ENCODE data around the gene MPHOSPH9.
"Not testable (repeated sequence)": the region's sequence is repeated elsewhere in the genome, so short reads cannot be mapped to it uniquely, and the experiment has no call there.

MPHOSPH9 gene

DNA sequence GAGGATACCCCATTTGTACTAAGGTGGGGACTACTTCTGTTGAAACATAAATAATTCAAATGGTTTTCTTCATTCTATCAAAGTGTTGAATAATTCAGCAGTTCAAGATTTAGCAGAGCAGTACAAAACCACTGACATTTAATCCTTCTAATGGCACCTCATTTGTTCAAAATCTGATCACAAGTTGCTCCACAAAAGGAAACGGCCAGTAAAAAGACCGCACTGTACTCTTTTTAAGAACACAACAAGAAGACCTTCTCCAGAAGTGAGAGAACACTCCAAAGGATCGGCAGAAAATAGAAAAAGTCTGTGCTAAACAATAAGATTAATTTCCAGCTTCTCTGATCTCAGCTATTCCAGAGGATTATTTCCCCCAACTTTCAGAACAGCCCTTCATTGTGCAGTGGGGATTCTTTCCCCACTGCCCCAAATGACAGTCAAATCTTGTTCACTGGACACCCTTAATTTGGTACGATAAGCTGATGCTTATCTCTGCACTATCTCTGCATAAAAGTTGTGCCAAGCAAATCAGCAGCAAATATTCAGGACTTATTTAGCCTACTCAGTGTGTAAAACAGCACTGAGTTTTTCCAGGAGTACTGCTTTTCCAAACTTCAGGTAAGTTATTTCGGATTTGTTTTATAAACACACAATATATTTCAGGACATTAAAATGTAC, 5.2 kb downstream of the MPHOSPH9 start:
- DNase-seq (no peak), ATAC-seq (no peak)
- Mint-ChIP-seq H3K4me3 (peak overlapping the region; percentile 36), H3K9me3 (no peaks in the 10 kb centered on the region), H3K27ac (peak overlapping the region; percentile 39), H3K36me3 (ENCODE audit: low read depth) (peaks cover 28% of the 10 kb centered on the region), H3K27me3 (no peaks in the 10 kb centered on the region), H3K4me1 (peaks cover 75% of the 10 kb centered on the region)

DNA sequence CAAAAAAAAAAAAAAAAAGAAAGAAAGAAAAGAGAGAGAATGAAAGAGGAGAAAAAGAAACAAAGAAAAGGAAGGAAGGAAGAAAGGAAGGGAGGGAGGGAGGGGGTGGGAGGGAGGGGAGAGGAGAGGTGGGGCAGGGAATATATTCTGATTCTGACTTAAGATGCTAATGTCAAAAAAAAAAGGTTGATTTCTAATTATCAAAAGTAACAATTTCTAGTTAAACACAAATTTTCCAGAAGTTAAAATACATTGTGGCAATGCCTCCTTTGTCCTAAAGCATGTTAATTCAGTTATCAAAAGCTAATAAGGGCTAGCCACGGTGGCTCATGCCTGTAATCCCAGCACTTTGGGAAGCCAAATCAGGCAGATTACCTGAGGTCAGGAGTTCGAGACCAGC, 7.5 kb downstream of the MPHOSPH9 start:
- H3K4me3 Mint-ChIP-seq: no peak overlapping the region
- peaks cover 62% of the 10 kb centered on the region for H3K4me1 Mint-ChIP-seq
- no peaks in the 10 kb centered on the region for H3K27me3 Mint-ChIP-seq
- H3K9me3 Mint-ChIP-seq: no peaks in the 10 kb centered on the region
- DNase-seq (no peak), ATAC-seq (no peak)
- no peak overlapping the region for H3K27ac Mint-ChIP-seq
- peaks cover 41% of the 10 kb centered on the region for H3K36me3 Mint-ChIP-seq (ENCODE audit: low read depth)

- peak; percentile 54 for DNase-seq
- peaks cover 51% of the 10 kb centered on the region for H3K36me3 Mint-ChIP-seq (ENCODE audit: low read depth)
Observed at GRCh38 chr12:123223241-123223668, 9.7 kb downstream of the MPHOSPH9 start.

DNA sequence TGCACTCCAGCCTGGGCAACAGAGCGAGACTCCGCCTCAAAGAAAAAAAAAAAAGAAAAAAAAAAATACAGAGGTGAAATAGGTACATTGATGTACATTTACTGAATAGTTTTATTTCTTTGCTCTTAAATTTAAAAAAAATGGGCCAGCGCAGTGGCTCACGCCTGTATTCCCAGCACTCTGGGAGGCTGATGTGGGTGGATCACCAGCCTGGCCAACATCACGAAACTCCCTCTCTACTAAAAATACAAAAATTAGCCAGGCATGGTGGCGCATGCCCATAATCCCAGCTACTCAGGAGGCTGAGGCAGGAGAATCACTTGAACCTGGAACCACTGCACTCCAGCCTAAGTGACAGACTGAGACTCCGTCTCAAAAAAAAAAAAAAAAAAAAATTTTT, 25.1 kb downstream of the MPHOSPH9 start:
- not testable (repeated sequence) for H3K27me3 Mint-ChIP-seq, DNase-seq, H3K27ac Mint-ChIP-seq, H3K4me1 Mint-ChIP-seq, H3K9me3 Mint-ChIP-seq, ATAC-seq, H3K4me3 Mint-ChIP-seq
- H3K36me3 Mint-ChIP-seq (ENCODE audit: low read depth): peaks cover 49% of the 10 kb centered on the region

More at GRCh38 chr12:123223241-123223668, 9.7 kb downstream of the MPHOSPH9 start:
- H3K27me3 Mint-ChIP-seq: no peaks in the 10 kb centered on the region
- ATAC-seq: peak; percentile 99
- peak overlapping the region; percentile 58 for H3K4me3 Mint-ChIP-seq
- no peaks in the 10 kb centered on the region for H3K9me3 Mint-ChIP-seq
- peak overlapping the region; percentile 78 for H3K27ac Mint-ChIP-seq
- peaks cover 41% of the 10 kb centered on the region for H3K4me1 Mint-ChIP-seq

DNA sequence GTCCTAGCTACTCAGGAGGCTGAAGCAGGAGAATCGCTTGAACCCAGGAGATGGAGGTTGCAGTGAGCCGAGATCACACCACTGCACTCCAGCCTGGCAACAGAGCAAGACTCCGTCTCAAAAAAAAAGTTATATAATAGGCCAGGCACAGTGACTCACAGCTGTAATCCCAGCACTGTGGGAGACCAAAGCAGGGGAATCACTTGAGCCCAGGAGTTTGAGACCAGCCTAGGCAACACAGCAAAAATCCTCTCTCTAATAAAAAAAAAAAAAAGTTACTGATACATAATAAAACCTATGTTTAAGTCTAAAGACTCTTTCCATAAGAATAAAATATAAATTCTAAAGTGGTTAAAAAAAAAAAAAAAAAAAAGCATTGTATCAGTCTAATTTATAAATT, 26.1 kb downstream of the MPHOSPH9 start:
- H3K27ac Mint-ChIP-seq, ATAC-seq, H3K4me3 Mint-ChIP-seq, H3K9me3 Mint-ChIP-seq, H3K27me3 Mint-ChIP-seq, H3K4me1 Mint-ChIP-seq, DNase-seq: not testable (repeated sequence)
- H3K36me3 Mint-ChIP-seq (ENCODE audit: low read depth): peaks cover 52% of the 10 kb centered on the region

GRCh38 chr12:123200414-123200813, 32.5 kb downstream of the MPHOSPH9 start:
- Mint-ChIP-seq H3K4me1 (peaks cover 13% of the 10 kb centered on the region), H3K9me3 (no peaks in the 10 kb centered on the region), H3K36me3 (ENCODE audit: low read depth) (peaks cover 49% of the 10 kb centered on the region), H3K4me3 (no peak overlapping the region), H3K27me3 (no peaks in the 10 kb centered on the region), H3K27ac (peak overlapping the region; percentile 57)
- ATAC-seq: peak; percentile 46
- DNase-seq: no peak

DNA sequence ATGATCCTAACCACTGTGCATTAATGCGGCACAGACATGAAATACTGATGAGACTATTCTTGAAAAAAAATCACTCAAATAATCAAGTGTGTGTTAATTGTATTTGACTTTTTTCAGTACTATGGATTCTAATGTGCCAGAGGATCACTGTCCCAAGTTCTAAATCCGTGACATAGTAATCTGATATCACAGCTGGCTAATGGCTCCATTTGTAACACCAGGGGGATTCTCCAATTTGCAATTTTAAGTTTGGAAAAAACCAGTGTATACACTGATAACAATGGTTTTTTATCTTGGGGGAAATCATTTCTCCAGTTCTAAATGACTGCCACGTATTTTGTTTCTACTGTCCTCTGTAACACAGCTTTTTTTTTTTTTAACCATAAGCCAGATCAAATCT, 33.0 kb downstream of the MPHOSPH9 start:
- ATAC-seq (no peak), DNase-seq (no peak)
- peaks cover 13% of the 10 kb centered on the region for H3K4me1 Mint-ChIP-seq
- no peaks in the 10 kb centered on the region for H3K9me3 Mint-ChIP-seq
- no peaks in the 10 kb centered on the region for H3K27me3 Mint-ChIP-seq
- no peak overlapping the region for H3K4me3 Mint-ChIP-seq
- H3K27ac Mint-ChIP-seq: peak overlapping the region; percentile 57
- H3K36me3 Mint-ChIP-seq (ENCODE audit: low read depth): peaks cover 48% of the 10 kb centered on the region

GRCh38 chr12:123187637-123188036, 45.3 kb downstream of the MPHOSPH9 start:
- H3K27me3 Mint-ChIP-seq: no peaks in the 10 kb centered on the region

GRCh38 chr12:123180171-123180570, 52.8 kb downstream of the MPHOSPH9 start:
- H3K36me3 Mint-ChIP-seq (ENCODE audit: low read depth): peaks cover 47% of the 10 kb centered on the region
- no peaks in the 10 kb centered on the region for H3K27me3 Mint-ChIP-seq
- no peak overlapping the region for H3K4me3 Mint-ChIP-seq
- H3K4me1 Mint-ChIP-seq: no peaks in the 10 kb centered on the region
- ATAC-seq (no peak), DNase-seq (no peak)
- no peak overlapping the region for H3K27ac Mint-ChIP-seq
- H3K9me3 Mint-ChIP-seq: no peaks in the 10 kb centered on the region

More at GRCh38 chr12:123187637-123188036, 45.3 kb downstream of the MPHOSPH9 start:
- Mint-ChIP-seq H3K27ac (no peak overlapping the region), H3K9me3 (no peaks in the 10 kb centered on the region), H3K36me3 (ENCODE audit: low read depth) (peaks cover 47% of the 10 kb centered on the region), H3K4me1 (no peaks in the 10 kb centered on the region), H3K4me3 (no peak overlapping the region)
- ATAC-seq (no peak), DNase-seq (no peak)

DNA sequence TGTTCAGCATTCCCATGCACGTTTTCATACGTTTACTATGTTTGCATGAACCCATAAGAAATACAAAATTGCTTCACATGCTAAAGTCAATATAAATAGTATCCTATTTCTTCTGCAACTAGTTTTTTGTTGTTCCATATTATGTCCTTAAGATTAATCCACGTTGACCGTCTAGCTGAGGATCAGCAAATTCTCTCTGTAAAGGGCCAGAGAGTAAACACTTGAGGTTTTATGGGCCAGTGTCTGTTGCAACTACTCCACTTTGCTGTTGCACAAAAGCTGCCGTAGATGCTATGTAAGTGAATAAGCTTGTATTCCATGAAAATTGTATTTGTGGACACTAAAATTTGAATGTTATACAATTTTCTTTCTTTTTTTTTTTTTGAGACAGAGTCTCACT, 61.0 kb downstream of the MPHOSPH9 start:
- Mint-ChIP-seq H3K4me3 (no peak overlapping the region), H3K36me3 (ENCODE audit: low read depth) (peaks cover 27% of the 10 kb centered on the region), H3K9me3 (no peaks in the 10 kb centered on the region), H3K27ac (no peak overlapping the region), H3K27me3 (no peaks in the 10 kb centered on the region), H3K4me1 (peaks cover 4% of the 10 kb centered on the region)
- DNase-seq (no peak), ATAC-seq (no peak)

DNA sequence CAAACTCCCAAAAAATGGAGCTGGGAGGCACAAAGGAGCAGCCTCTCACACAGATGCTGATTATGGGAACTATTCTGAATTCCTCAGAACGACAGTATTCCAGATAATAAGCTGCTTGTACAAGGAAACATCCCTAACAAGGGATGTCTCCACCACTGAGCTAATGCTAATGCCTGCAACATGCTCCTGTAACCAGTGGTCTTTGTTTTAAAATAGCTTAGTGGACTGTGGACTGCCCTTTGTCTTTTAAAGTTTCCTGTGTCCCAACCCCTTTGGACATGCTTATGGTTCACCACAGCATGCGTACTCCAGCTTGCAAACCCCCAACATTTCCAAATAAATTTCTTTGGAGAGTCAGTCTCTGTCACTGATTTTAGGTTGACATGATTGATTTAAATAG, 65.6 kb downstream of the MPHOSPH9 start:
- H3K36me3 Mint-ChIP-seq (ENCODE audit: low read depth): peaks cover 37% of the 10 kb centered on the region

DNA sequence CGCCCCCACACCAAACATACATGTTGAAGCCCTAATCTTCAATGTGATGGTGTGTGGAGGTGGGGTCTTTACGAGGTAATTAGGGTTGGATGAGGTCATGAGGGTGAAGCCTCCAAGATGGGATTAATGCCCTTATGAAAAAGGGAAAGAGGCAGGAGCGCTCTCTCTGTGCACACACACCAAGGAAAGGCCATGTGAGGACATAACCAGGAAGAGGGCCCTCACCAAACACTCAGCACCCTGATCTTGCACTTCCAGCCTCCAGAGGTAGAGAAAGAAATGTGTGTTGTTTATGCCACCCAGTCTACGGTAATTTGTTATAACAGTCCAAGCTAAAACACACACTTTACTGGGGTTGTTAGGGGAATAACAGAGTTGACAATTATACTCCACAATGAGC, 67.4 kb downstream of the MPHOSPH9 start:
- Mint-ChIP-seq H3K4me3 (no peak overlapping the region), H3K36me3 (ENCODE audit: low read depth) (peaks cover 36% of the 10 kb centered on the region), H3K27me3 (no peaks in the 10 kb centered on the region), H3K9me3 (no peaks in the 10 kb centered on the region), H3K4me1 (peaks cover 4% of the 10 kb centered on the region), H3K27ac (no peak overlapping the region)
- ATAC-seq (no peak), DNase-seq (no peak)

More for the DNA sequence above, 65.6 kb downstream of the MPHOSPH9 start:
- Mint-ChIP-seq H3K27ac (no peak overlapping the region), H3K4me3 (no peak overlapping the region), H3K4me1 (peaks cover 4% of the 10 kb centered on the region), H3K27me3 (no peaks in the 10 kb centered on the region), H3K9me3 (no peaks in the 10 kb centered on the region)
- ATAC-seq (no peak), DNase-seq (no peak)

GRCh38 chr12:123164710-123165261, 68.2 kb downstream of the MPHOSPH9 start:
- peaks cover 39% of the 10 kb centered on the region for H3K36me3 Mint-ChIP-seq (ENCODE audit: low read depth)
- no peak for DNase-seq
- no peak overlapping the region for H3K27ac Mint-ChIP-seq

DNA sequence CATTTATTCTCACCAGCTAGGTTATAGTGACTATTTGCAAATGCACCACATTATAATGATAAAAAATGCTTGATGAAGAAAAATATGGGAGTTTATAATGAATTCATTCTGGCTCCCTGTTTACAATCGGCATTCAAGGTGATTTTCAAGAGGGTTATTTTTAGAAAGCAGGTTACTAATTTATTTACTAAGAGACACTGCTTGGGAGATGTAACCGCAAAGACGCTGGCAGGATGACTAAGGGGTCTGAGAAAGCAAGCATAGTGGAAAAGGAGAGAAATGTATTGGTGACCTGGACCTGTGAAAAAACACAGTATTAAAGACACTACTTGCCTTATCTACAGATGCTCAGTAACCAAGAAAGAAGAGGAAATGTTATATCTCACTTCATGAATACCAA, 68.7 kb downstream of the MPHOSPH9 start:
- H3K4me3 Mint-ChIP-seq: no peak overlapping the region
- H3K27ac Mint-ChIP-seq: no peak overlapping the region
- no peaks in the 10 kb centered on the region for H3K9me3 Mint-ChIP-seq
- DNase-seq: no peak
- ATAC-seq: no peak
- H3K36me3 Mint-ChIP-seq (ENCODE audit: low read depth): peaks cover 39% of the 10 kb centered on the region
- no peaks in the 10 kb centered on the region for H3K27me3 Mint-ChIP-seq
- peaks cover 4% of the 10 kb centered on the region for H3K4me1 Mint-ChIP-seq

More at GRCh38 chr12:123164710-123165261, 68.2 kb downstream of the MPHOSPH9 start:
- no peaks in the 10 kb centered on the region for H3K27me3 Mint-ChIP-seq
- ATAC-seq: no peak
- H3K4me3 Mint-ChIP-seq: no peak overlapping the region
- H3K4me1 Mint-ChIP-seq: peaks cover 4% of the 10 kb centered on the region
- no peaks in the 10 kb centered on the region for H3K9me3 Mint-ChIP-seq

DNA sequence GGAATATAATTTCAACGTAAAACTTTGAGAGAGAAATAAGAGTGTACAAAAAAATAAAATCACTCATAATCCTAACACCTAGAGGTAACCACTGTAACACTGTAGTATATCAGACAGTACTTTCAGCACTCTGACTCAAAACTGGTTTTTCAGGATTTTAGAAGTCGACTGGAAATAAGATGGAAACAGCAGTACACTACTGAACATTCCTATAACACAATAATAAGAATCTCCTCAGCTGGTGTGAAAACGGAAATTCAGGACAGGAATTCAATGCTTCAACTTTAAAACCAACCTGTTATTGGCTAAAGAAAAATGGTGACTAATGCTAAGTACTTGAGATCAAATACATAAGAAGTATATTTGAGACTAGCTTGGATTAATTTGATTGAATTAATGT, 69.7 kb downstream of the MPHOSPH9 start:
- H3K4me1 Mint-ChIP-seq: no peaks in the 10 kb centered on the region
- H3K4me3 Mint-ChIP-seq: no peak overlapping the region
- ATAC-seq (no peak), DNase-seq (no peak)
- H3K36me3 Mint-ChIP-seq (ENCODE audit: low read depth): peaks cover 37% of the 10 kb centered on the region
- no peak overlapping the region for H3K27ac Mint-ChIP-seq
- no peaks in the 10 kb centered on the region for H3K9me3 Mint-ChIP-seq
- no peaks in the 10 kb centered on the region for H3K27me3 Mint-ChIP-seq

All from activated naive CD8-positive, alpha-beta T cell treated with anti-CD3 and anti-CD28 coated beads, Interleukin-2, amount 50 U/mL, for 24 hours (primary cell).